KOPT-K1 (cell line): ENCODE data around the gene MUSK.
"Not testable (repeated sequence)": the region's sequence is repeated elsewhere in the genome, so short reads cannot be mapped to it uniquely, and the experiment has no call there.

Experiments
- H3K27ac ChIP-seq: fragments of 200-600 bp; sonication (generic); 2 replicates; pipeline ENCODE4 v1.5.1; 2016; ENCODE audit warnings: antibody characterized with exemption, mild to moderate bottlenecking, low read depth, low read length; ENCODE audit not compliant: poor library complexity, severe bottlenecking
- H3K36me3 ChIP-seq: fragments of 200-600 bp; sonication (generic); 2 replicates; pipeline ENCODE4 v1.5.1; 2017; ENCODE audit warnings: antibody characterized with exemption, mild to moderate bottlenecking, low read length, moderate library complexity; ENCODE audit not compliant: insufficient read depth
- H3K9me3 ChIP-seq: fragments of 200-600 bp; sonication (generic); 2 replicates; pipeline ENCODE4 v1.5.1; 2017; ENCODE audit warnings: antibody characterized with exemption, low read length, mild to moderate bottlenecking; ENCODE audit not compliant: insufficient read depth, poor library complexity, severe bottlenecking

Gene MUSK

DNA sequence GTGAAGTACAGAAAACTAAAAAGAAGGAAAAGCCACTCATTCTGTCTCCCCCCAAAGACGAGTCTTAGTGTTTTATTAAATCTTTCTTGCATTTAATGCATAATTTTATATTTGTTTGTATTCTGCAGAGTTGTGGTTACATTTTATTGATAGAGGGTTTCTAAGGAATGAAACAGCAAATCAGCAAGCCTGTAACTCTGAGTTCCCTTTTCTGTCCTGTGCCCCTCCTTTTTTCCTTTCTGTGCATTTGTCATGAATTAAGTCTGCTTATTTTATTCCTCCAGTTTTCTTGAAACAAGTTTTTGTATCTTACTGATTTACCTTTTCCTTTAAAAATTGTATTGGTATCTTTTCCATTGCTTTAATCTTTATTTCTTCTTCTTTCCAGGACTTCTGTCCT lies 132.8 kb downstream of the MUSK start:
- H3K9me3 ChIP-seq = no peaks in the 10 kb centered on the region
- no peaks in the 10 kb centered on the region for H3K36me3 ChIP-seq
- H3K27ac ChIP-seq = no peak overlapping the region

DNA sequence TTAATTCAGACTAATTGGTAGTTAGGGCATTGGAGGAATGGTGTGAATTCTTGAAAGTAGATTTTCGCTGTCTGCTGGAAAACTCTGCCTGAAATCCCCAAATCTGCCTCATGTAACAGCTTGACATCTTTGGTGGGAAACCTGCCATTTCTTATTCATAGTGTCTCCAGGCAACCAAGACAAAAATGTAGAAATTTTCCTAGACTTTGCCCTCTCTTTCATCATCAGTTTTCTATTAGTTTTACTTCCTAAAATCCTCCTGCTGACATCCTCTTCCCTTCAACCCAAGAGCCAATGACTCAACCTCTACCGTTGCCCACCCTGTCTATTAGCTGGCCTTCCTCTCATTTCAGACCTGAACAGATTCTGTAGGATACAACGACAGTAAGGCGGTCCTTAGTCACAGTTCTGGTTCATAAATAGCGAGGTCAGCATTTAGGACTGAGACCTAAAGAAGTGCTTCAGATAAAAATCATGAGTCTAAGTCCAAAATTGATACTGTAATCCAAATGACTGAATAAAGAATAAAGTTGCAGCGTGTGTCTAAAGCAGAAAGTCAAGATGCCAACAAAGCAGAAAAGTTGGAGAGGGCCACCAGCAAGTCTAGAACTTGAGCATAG lies 133.9 kb downstream of the MUSK start:
- Histone ChIP-seq H3K27ac (no peak overlapping the region), H3K36me3 (no peaks in the 10 kb centered on the region), H3K9me3 (no peaks in the 10 kb centered on the region)

DNA sequence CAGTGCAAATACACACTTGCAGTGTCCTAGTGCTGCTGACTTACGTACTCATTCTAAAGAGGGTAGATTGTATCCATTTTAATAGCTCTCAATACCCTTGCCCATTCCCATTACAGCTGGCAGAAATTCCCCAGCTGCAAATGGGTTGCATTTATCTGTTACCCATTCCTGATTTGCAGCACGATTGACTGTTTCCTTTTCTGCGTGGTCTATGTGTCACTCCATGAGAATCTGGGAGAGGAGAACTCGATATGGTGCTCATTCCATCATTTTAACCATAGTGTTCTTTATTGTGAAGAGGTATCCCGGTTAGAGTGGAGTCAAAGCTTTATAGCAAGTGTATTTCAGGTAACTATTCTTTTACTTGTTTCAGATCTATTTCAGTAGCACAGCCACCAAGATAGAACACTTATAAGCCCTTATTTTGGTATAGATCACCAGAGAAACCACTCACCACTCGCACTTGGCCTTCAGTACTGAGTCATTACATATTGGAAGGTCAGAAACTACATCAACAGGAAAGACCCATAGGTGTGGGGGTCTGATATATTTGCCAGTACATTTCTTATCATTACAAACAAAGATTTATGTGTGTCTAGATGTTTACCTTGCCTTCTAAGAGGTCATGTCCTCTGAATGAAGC lies 139.5 kb downstream of the MUSK start:
- no peaks in the 10 kb centered on the region for H3K9me3 ChIP-seq
- no peak overlapping the region for H3K27ac ChIP-seq
- H3K36me3 ChIP-seq = no peaks in the 10 kb centered on the region

DNA sequence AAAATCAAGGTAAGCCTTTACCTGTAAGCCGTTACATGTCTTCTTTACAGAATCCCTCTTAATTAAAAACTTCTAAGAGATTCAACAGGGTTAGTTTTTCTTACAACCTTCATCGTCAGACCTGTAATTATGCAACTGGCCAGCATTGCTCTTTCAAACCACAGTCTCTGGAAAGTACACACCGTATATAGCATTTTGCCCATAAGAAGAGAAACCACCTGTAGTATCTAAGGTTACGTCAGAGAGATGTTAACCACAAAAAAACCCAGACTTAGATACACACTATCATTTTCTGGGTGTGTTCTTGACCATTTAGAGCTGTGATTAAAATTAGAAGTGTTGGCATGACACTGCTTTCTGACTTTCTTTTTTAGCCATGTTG lies 140.0 kb downstream of the MUSK start:
- Histone ChIP-seq H3K9me3 (no peaks in the 10 kb centered on the region), H3K27ac (no peak overlapping the region), H3K36me3 (no peaks in the 10 kb centered on the region)

DNA sequence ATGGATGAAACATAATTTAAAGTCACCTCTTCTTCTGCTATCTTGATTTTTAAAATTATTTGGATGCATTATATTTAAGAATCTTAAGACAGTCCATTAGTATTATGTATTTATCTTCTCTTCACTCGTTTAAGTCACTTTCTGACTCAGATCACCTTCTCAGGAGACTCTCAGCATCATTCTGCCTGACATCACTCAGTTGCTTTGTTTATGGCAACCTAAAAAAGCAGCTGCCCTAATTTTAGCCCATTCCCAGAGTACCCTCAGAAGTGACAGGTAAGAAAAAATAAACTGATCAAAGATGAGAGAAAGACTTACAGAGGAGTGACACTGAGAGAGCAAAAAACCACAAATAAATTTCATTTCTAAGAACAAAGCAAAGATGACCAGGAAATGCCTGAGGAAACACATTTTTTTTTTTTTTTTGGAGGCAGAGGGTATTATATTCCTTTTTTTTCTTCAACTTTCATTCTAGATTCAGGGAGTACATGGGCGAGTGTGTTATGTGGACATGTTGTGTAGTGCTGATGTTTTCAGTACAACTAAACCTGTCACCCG lies 140.5 kb downstream of the MUSK start:
- no peaks in the 10 kb centered on the region for H3K9me3 ChIP-seq
- no peak overlapping the region for H3K27ac ChIP-seq
- no peaks in the 10 kb centered on the region for H3K36me3 ChIP-seq

DNA sequence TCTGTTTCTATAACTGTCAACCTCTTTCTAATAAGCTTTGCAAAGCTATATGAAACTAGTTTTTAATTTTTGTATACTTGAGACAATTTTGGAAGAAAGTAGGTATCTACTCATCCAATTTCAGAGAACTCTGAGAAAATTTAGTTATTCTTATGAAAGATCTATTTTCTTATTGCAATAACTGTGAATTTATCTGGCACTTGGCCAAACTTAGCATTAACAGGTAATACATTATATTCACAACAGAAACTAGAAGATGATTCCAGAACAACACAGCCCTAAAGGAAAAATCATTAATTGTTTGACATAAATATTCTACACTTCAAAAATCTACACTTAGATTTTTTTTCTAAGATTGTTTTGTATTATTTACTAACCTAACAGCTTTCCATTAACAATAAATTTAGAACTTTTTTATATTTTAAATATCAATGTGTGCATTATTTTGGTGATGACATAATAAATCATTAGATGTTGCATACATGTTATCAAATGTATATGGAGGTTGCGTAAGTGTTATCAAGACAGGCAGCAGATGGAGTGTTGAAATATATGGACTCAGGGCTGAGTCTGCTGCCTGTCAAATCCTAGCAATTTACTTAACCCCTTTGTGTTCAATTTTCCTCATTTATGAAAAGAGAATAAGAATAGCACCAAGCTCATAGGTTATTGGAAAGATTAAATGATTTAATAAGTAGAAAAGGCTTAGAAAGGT lies 141.8 kb downstream of the MUSK start:
- Histone ChIP-seq H3K27ac (no peak overlapping the region), H3K36me3 (no peaks in the 10 kb centered on the region), H3K9me3 (no peaks in the 10 kb centered on the region)

DNA sequence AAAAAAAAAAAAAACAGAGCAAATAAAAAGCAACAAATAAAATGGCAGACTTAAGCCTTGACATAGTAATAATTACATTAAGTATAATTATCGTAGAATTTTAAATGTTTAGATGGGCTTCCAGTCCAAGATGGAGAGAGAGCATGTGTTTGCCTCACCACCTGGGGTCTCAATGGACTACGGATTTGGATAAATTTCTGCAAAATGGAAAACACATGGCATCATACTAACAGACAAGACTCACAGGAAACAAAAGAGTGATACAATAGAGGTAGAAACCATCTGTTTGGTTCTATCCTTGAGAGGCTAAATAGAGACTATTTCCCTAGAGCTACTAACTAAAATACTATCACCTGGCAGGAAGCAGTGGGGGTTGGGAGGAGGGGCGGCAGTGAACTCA lies 144.3 kb downstream of the MUSK start:
- no peaks in the 10 kb centered on the region for H3K9me3 ChIP-seq
- no peaks in the 10 kb centered on the region for H3K36me3 ChIP-seq
- no peak overlapping the region for H3K27ac ChIP-seq

DNA sequence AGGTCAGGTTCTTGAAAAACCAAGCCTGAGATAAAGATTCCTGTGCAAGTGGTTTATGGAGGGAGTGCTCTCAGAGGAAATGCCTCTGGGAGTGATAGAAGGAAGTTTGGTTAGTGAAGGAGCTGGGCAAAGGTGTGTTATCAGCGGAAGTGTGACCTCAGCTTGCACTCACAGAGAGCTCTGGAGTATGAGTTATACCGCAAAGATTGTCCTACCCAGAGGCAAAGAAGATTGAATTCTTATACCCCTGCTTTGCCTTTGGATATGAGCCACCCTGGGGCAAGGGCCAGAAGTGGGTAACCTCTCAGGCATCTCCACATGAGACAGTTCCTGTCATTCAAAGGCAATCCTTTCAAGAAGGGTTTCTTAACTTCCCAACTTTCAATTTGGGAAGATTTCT lies 145.6 kb downstream of the MUSK start:
- H3K27ac ChIP-seq = no peak overlapping the region
- no peaks in the 10 kb centered on the region for H3K9me3 ChIP-seq
- H3K36me3 ChIP-seq = no peaks in the 10 kb centered on the region

DNA sequence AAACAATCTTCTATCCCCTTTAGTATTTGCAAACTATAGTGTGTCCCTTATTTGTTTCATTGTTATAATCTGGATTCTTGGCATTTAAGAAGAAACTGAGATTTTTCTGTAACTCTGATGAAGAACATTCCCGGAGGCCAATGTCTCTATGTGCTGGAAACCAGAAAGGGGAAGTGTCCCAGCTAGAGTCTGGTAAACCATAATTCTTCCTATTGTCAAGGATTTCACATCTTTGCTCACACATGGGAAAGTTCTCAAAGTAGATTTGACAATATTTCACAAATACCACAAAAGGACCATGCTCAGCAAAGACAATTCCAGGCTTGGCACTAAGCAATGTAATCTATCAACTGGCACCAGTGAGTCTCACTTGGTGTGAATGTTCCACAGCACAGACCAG lies 146.8 kb downstream of the MUSK start:
- no peak overlapping the region for H3K27ac ChIP-seq
- no peaks in the 10 kb centered on the region for H3K36me3 ChIP-seq
- no peaks in the 10 kb centered on the region for H3K9me3 ChIP-seq

DNA sequence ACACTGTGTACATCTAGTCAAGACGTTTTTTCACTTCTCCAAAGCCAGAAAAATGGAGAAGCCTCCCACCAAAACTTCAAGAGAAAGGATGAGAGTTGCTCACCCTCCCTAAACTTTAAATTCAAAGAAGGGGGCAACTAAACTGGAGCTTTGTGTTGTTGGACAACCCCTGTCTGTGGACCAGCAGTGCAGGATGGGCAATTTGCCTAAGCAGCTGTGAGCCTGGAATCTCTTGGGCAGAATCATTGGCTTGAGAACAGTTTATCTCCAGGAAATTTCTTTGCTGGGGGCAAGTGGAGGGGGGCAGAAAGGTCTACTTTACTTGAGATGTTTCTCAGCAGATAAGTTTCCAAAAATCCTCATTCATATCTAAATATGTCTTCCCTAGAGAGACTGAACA lies 151.8 kb downstream of the MUSK start:
- no peak overlapping the region for H3K27ac ChIP-seq
- H3K36me3 ChIP-seq = no peaks in the 10 kb centered on the region
- H3K9me3 ChIP-seq = no peaks in the 10 kb centered on the region

DNA sequence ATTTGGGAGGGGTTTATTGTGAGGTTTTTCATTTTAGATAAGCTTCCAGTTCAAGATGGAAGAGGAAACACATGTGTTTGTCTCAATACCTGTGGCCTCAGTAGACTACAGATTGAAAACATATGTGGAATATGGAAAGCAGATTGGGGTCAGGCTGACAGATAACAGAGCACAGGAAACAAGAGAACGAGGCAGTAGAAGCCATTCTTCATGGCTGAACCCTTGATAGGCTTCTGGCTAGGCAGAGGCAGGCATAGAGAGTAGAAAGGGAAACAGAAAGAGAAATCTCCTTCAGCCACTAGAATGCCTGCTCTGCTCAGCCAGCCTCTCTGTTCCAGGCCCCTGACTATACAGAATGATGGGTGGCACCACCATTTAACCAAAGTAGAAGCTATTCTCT lies 152.5 kb downstream of the MUSK start:
- H3K36me3 ChIP-seq = no peaks in the 10 kb centered on the region
- no peak overlapping the region for H3K27ac ChIP-seq
- H3K9me3 ChIP-seq = no peaks in the 10 kb centered on the region

DNA sequence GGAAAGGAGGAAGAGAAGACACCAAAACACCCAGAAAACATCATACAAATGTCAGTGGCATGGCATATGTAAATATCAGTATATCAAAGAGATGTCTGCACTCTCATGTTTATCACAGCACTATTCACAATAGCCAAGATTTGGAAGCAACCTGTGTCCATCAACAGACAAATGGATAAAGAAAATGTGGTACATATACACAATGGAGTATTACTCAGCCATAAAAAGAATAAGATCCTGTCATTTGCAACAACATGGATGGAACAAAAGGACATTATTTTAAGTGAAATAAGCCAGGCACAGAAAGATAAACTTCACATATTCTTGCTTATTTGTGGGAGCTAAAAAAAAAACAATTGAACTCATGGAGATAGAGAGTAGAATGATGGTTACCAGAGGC lies 156.5 kb downstream of the MUSK start:
- H3K9me3 ChIP-seq, H3K27ac ChIP-seq, H3K36me3 ChIP-seq: not testable (repeated sequence)

DNA sequence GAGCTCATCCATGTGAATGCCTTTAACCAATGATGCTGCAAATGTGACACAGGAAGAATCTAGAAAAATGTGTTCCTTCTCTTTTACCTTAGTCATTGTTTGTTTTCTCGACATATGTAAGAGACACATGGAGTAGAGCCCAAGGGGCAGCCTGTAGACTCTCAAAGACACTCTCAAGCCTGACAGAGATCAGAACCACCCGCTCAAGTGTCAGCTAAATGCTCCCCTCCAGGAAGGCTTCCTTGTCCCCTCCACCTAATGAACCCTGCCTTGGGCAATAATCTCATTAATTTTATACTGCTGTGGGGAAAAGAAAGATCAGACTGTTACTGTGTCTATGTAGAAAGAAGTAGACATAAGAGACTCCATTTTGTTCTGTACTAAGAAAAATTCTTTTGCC lies 157.4 kb downstream of the MUSK start:
- Histone ChIP-seq H3K9me3 (no peaks in the 10 kb centered on the region), H3K27ac (no peak overlapping the region), H3K36me3 (no peaks in the 10 kb centered on the region)

DNA sequence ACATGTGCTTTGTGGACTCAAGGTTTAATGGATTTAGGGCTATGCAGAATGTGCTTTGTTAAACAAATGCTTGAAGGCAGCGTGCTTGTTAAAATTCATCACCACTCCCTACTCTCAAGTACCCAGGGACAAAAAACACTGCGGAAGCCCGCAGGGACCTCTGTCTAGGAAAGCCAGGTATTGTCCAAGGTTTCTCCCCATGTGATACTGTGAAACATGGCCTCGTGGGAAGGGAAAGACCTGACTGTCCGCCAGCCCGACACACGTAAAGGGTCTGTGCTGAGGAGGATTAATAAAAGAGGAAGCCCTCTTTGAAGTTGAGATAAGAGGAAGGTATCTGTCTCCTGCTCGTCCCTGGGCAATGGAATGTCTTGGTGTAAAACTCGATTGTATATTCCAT lies 157.8 kb downstream of the MUSK start:
- H3K36me3 ChIP-seq, H3K27ac ChIP-seq, H3K9me3 ChIP-seq: not testable (repeated sequence)

DNA sequence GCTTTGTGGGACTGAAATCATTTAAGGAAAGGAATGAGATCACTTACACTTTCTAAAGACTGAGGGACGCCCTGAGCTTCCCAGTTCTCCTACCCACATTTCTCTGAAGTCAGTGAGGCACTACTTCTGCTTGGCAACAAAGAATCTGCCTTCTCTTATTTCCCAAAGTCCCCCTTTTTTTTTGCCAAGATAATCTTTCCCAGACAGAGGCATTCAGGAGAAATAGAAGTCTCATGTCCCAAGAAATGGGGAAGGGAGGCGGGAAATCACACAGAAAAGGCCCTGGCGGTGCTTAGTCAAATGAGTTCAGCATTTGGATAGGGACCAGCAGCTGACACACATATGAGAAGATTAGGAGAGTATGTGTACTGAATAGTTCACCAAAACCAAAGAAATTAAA lies 159.7 kb downstream of the MUSK start:
- H3K36me3 ChIP-seq = no peaks in the 10 kb centered on the region
- no peak overlapping the region for H3K27ac ChIP-seq
- no peaks in the 10 kb centered on the region for H3K9me3 ChIP-seq

DNA sequence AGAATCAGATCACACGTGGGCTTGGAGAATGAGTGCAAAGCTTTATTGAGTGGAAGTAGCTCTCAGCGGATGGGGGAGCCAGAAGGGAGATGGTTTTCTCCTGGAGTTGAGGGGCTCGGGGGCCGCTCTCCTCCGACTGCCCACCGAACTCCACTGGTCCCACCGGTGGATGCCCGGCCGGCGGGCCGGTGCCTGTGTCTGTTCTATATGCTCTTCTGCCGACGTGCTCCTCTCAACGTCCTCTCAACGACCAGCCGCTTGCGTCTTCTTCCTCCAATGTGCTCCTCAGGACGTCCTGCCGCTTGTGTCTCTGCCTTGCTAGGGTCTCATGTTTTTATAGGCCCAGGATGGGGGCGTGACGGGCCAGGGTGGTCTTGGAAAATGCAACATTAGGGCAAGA lies 161.9 kb downstream of the MUSK start:
- no peaks in the 10 kb centered on the region for H3K36me3 ChIP-seq
- H3K27ac ChIP-seq = no peak overlapping the region
- no peaks in the 10 kb centered on the region for H3K9me3 ChIP-seq
